Activated T-helper 17 cell treated with anti-CD3 and anti-CD28 coated beads, Interleukin-2, amount 50 U/mL, for 72 hours (primary cell): ENCODE results near the gene CACNG8. TPM values are rescaled to one million over a fixed set of nuclear protein-coding genes. Genes with fewer than 3 reads are reported as not detected.

Experiments
- ATAC-seq: fragments of 150-1000 bp; cut with Tn5 transposase; replicated peaks from 2 replicates; pipeline ENCODE4 v1.10.0; 2021; ENCODE audit warnings: mild to moderate bottlenecking, moderate library complexity
- H3K27ac Mint-ChIP-seq: one replicate; pipeline ENCODE4 v1.8.0; 2022; ENCODE audit warnings: mixed read lengths
- H3K27me3 Mint-ChIP-seq: one replicate; pipeline ENCODE4 v1.8.0; 2022; ENCODE audit warnings: mixed read lengths
- H3K36me3 Mint-ChIP-seq: one replicate; pipeline ENCODE4 v1.8.0; 2022; ENCODE audit warnings: low read depth, mild to moderate bottlenecking, mixed read lengths
- H3K4me1 Mint-ChIP-seq: one replicate; pipeline ENCODE4 v1.8.0; 2022; ENCODE audit warnings: mixed read lengths
- H3K4me3 Mint-ChIP-seq: one replicate; pipeline ENCODE4 v1.8.0; 2022; ENCODE audit warnings: mild to moderate bottlenecking, mixed read lengths
- H3K9me3 Mint-ChIP-seq: one replicate; pipeline ENCODE4 v1.8.0; 2022; ENCODE audit warnings: mixed read lengths
- total RNA-seq, 2 donors: library from RNA; stranded (reverse); gene quantifications; one replicate each; pipeline ENCODE4 v1.2.3, GENCODE V29; 2022

The CACNG8 gene
- total RNA-seq, 2 donors from 2014 or later, result 0.05 TPM; not detected in 1

DNA sequence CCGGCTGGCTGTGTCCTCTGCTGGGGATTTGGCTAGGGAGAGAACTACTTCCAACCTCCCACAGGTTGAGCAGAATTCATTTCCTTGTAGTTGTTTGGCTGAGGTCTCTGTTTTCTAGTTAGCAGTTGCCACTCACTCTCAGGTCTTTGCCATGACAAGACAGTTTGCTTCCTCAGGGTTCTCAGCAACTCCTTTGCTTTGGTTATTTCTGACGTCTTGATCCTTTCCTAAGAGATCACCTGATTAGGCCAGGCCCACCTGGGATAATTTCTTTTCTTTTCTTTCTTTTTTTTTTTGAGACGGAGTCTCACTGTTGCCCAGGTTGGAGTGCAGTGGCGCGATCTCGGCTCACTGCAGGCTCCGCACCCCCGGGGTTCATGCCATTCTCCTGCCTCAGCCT is 9.4 kb upstream of the CACNG8 start:
- Mint-ChIP-seq H3K9me3 (no peaks in the 10 kb centered on the region), H3K27ac (no peak overlapping the region), H3K27me3 (peaks cover 30% of the 10 kb centered on the region), H3K4me1 (peaks cover under 1% of the 10 kb centered on the region), H3K36me3 (no peaks in the 10 kb centered on the region), H3K4me3 (no peak overlapping the region)
- no peak for ATAC-seq

DNA sequence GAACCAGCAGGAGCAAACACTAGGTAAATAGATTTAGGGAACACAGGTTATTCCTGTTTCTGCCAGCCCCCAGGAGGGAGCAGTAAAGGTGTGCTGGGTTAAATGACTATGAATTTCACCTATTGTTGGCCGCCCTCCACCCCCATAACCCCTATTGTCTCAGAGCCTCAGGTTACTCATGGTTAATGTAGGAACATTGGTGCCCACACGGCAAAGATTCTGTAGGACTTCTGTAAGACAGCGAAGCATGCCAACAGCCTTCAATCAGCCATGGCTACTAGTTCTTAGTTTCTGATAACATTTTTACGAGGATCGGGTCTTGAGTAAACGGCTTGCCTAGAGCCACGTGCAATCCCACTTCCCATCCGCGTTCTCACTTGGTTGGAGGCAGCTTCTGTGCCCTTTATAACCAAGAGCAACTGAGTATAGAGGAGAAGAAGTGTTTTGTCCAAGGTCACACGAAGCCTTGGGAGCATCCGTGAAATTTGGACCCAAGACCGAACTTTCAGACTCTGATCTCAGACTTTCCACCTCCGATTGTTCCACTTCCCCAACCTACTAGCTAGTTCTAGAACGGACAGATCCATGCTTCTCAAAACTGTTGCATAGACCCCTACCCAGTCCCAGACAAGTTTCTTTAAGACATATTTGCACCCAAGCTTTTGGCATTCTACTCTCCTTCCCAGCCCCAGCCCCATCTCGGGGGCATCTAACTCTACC is 5.1 kb upstream of the CACNG8 start:
- Mint-ChIP-seq H3K27ac (no peak overlapping the region), H3K36me3 (no peaks in the 10 kb centered on the region), H3K27me3 (peaks cover 54% of the 10 kb centered on the region), H3K9me3 (no peaks in the 10 kb centered on the region), H3K4me1 (peaks cover 6% of the 10 kb centered on the region), H3K4me3 (no peak overlapping the region)
- no peak for ATAC-seq

DNA sequence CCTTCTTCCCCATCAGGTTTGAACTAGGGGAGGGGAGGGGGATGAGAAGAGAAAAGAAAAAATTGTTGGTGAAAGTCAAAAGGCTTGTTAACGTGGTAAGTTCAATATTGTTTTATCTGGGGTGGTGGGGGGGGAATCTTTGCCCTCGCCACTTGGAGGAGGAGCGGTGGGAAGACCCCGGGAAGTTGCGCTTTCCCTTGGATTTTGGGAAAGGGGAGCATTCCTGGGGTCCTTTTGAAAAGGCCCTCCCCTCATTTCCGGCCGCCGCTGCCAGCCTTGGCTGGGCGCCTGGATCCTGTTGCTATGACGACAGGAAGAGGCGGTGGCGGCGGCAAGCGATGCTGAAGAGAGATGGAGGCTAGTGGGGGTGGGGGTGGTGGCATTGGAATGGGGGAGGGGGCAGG is 4.6 kb upstream of the CACNG8 start:
- Mint-ChIP-seq H3K36me3 (no peaks in the 10 kb centered on the region), H3K27me3 (peaks cover 54% of the 10 kb centered on the region), H3K4me3 (no peak overlapping the region), H3K27ac (no peak overlapping the region), H3K4me1 (peaks cover 6% of the 10 kb centered on the region), H3K9me3 (no peaks in the 10 kb centered on the region)
- no peak for ATAC-seq

DNA sequence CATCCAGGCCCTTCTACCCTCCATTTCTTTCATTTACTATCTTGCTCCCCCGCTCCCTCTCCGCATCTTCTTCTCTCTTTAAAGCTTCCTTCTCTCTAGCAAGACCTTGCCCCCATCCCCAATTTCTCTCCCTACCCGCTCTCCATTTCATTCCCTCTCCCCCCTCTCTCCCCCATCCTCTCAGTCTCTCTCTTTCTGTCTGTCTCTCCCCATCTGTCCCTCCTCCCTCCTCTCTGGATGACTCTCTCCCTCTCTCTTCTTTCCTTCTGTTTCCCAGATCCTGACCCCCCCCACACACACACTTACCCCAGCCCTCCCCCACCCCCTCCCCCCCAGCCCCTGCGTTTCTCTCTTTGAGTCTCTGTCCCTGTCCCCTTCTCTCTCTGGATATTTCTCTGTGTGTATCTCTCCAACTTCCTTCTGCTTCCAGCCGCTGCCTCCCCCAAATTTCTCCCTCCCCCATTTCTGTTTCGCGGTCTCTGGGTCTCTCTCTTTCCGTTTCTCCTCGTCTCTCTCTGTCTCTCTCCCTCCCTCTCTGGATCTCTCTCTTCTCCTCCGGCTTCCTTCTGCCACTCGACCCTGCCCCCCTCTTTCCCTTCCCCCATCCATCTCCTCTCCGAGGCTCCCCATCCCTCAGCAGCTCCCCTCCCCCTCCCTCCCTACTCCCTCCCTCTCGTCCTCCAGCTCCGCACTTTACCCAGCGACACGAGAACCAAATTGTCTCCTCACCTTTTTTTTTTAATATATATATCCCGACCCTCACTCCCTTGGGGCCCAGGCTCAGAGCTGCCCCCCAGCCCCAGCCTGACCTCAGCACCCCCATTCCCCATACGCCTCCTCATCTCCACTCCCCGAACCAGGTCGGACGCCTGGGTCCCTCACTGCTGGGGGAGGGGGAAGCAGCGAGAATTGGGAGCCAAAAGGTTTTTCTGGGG is 3.6 kb upstream of the CACNG8 start:
- ATAC-seq, result no peak
- H3K4me1 Mint-ChIP-seq, result peaks cover 8% of the 10 kb centered on the region
- peaks cover under 1% of the 10 kb centered on the region for H3K36me3 Mint-ChIP-seq
- peaks cover 62% of the 10 kb centered on the region for H3K27me3 Mint-ChIP-seq
- H3K27ac Mint-ChIP-seq, result no peak overlapping the region
- H3K9me3 Mint-ChIP-seq, result no peaks in the 10 kb centered on the region
- H3K4me3 Mint-ChIP-seq, result no peak overlapping the region

DNA sequence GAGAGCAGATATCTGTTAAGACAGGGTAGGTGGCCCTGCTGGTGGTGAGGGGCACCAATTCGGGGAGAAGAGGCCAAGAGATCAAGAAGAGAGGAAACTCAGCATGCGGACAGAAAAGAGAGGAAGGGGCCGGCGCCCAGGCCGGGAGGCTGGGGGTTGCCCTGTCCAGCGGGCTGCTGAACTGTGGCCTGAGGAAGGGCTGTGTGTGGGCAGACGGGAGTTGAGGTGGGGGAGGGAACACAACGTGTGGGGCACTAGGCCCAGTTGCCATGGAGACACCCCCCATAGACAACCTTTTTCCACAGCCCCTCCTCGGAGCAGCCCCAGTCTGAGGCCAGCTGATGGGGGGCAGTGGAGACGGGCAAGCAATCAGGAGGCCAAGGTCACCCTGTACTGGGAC is 2.5 kb upstream of the CACNG8 start:
- Mint-ChIP-seq H3K27me3 (peaks cover 68% of the 10 kb centered on the region), H3K9me3 (no peaks in the 10 kb centered on the region), H3K4me3 (no peak overlapping the region), H3K27ac (no peak overlapping the region), H3K36me3 (peaks cover 7% of the 10 kb centered on the region), H3K4me1 (peaks cover 15% of the 10 kb centered on the region)
- no peak for ATAC-seq

DNA sequence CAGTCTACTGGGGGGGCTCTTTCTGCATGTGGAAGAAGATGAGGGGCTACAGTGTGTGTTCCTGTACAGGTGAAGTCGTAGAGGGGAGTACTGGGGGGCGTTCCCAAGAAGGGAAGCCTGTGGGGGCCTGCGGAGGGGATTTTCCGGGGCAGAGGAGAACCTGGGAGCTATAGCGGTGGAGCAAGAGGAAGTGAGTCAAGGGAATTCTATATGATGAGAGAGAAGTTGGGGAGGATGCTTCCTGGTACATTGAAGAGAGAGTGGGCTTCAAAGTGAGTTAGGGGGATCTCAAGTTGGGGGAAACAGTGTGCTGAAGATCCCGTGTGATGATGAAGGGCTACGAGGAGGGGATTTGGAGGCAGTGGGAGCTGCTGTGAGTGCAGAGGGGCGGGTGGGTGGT is 1.9 kb upstream of the CACNG8 start:
- peaks cover 70% of the 10 kb centered on the region for H3K27me3 Mint-ChIP-seq
- ATAC-seq, result no peak
- H3K4me3 Mint-ChIP-seq, result no peak overlapping the region
- H3K27ac Mint-ChIP-seq, result no peak overlapping the region
- no peaks in the 10 kb centered on the region for H3K9me3 Mint-ChIP-seq
- H3K36me3 Mint-ChIP-seq, result peaks cover 7% of the 10 kb centered on the region
- H3K4me1 Mint-ChIP-seq, result peaks cover 15% of the 10 kb centered on the region

DNA sequence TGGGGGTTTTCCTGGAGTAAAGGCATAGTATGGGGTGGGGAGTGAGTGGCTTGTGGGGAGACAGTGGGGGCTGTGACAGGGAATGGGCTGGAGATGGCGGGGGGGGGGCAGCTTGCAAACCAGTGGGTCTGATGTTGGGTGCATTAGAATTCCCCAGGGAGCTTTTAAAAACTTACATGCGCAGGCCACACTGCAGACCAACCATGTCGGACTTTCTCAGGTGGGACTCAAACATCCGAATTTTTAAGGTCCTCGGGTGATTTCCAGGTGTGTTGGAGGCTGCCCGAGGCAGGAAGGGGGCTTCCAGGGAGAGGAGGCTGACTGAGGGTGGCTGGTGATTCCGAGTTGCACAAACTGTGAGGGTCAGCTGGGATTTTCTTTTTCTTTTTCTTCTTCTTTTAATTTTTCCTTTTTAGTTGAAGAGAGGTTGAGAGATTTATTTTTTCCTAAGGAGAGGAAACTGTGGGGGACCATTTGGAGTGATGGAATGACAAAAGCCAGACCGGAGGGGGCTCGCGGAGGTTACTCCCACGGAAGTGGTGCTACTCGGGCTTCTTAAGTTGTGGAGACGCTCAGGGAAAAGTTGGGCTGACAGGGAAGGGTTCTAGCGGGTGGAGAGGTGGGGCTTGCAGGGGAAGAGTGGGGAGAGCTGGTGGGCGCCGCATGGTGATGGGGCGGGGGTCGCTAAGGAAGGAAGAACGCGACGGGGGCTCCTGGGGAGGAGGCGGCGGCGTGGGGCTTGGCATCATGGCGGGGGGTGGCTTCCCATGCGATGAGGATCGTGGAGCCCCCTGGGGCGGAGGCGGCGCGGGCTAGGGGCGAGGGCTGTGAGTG is 997 bp upstream of the CACNG8 start:
- Mint-ChIP-seq H3K4me3 (no peak overlapping the region), H3K9me3 (no peaks in the 10 kb centered on the region), H3K27me3 (peaks cover 73% of the 10 kb centered on the region), H3K36me3 (peaks cover 7% of the 10 kb centered on the region), H3K27ac (no peak overlapping the region), H3K4me1 (peaks cover 15% of the 10 kb centered on the region)
- ATAC-seq, result no peak

DNA sequence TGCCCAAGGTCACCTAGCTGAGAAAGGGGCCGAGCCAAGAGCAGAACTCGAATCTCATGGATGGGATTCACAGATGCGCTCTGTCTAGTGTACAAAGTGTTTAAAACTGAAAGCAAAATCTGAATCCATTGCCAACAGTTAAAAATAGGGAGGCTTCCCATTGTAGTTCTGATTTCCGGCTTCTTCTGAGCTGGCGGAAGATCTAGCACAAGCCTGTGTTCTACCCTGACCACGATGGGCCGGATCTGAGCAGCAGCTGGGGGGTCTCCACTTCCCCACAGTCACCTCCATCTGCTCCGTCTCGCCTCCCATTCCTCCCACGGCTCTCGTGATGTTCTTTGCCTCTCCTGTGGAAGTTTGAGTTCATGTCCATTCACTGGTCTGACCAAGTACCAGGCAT is 2.4 kb downstream of the CACNG8 start:
- Mint-ChIP-seq H3K4me1 (peaks cover 9% of the 10 kb centered on the region), H3K4me3 (no peak overlapping the region), H3K27me3 (peaks cover 58% of the 10 kb centered on the region), H3K27ac (no peak overlapping the region), H3K9me3 (no peaks in the 10 kb centered on the region), H3K36me3 (peaks cover 7% of the 10 kb centered on the region)
- no peak for ATAC-seq

DNA sequence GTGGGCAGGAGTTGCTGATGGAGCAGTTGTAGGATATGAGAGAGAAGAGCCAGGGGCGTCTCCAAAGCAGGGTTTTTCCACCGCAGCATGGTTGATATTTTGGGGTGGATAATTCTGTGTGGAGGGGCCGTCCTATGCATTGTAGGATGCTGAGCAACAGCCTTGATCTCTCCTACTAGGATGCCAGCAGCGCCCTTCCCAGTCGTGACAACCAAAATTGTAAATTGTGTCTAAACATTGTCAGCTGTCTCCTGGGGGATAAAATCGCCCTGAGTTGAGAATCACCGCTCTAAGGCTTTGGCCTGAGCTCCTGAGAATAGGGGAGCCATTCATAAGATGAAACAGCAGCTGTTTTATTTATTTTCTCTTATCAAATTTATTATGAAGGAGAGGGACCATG is 4.2 kb downstream of the CACNG8 start:
- no peak for ATAC-seq
- H3K4me3 Mint-ChIP-seq, result no peak overlapping the region
- H3K36me3 Mint-ChIP-seq, result peaks cover 7% of the 10 kb centered on the region
- H3K27me3 Mint-ChIP-seq, result peaks cover 42% of the 10 kb centered on the region
- H3K27ac Mint-ChIP-seq, result no peak overlapping the region
- peaks cover 9% of the 10 kb centered on the region for H3K4me1 Mint-ChIP-seq
- H3K9me3 Mint-ChIP-seq, result no peaks in the 10 kb centered on the region

DNA sequence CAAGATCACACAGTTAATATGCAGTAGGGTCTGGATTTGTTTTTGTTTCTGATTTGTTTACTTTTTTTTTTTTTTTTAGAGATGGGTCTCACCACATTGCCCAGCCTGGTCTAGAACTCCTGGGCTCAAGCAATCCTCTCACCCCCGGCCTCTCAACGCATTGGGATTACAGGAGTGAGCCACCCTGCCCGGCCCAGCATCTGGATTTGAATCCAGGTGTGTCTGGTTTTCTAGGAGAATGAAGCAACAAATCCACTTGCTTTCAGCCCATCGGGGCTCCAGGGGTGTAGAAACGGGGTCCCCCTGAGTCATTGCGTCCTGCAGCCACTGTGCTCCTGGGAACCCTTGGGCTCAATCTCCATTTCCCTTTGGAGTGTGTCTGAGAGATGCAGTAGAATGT is 6.6 kb downstream of the CACNG8 start:
- no peak overlapping the region for H3K27ac Mint-ChIP-seq
- ATAC-seq, result no peak
- peaks cover 4% of the 10 kb centered on the region for H3K4me1 Mint-ChIP-seq
- H3K36me3 Mint-ChIP-seq, result peaks cover 4% of the 10 kb centered on the region
- peaks cover 36% of the 10 kb centered on the region for H3K27me3 Mint-ChIP-seq
- H3K9me3 Mint-ChIP-seq, result no peaks in the 10 kb centered on the region
- no peak overlapping the region for H3K4me3 Mint-ChIP-seq

DNA sequence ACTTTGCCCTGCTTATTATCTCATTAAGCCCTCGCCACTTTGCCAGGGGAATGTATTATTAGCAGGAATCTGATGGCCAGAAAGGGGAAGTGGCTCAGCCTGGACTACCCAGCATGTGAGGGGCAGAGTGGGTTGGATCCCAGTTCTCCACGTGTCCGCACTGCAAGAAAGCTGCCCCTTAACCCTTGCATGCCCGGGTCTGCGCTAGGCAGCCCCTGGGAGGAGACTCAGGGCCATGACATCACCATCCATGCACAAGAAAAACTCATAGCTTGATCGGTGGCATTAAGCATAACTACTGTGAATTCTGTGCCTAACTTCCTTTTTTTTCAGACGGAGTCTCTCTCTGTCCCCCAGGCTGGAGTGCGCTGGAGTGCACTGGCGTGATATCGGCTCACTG is 8.9 kb downstream of the CACNG8 start:
- H3K4me3 Mint-ChIP-seq, result no peak overlapping the region
- H3K4me1 Mint-ChIP-seq, result no peaks in the 10 kb centered on the region
- no peaks in the 10 kb centered on the region for H3K36me3 Mint-ChIP-seq
- no peaks in the 10 kb centered on the region for H3K9me3 Mint-ChIP-seq
- H3K27me3 Mint-ChIP-seq, result peaks cover 19% of the 10 kb centered on the region
- no peak for ATAC-seq
- H3K27ac Mint-ChIP-seq, result no peak overlapping the region

DNA sequence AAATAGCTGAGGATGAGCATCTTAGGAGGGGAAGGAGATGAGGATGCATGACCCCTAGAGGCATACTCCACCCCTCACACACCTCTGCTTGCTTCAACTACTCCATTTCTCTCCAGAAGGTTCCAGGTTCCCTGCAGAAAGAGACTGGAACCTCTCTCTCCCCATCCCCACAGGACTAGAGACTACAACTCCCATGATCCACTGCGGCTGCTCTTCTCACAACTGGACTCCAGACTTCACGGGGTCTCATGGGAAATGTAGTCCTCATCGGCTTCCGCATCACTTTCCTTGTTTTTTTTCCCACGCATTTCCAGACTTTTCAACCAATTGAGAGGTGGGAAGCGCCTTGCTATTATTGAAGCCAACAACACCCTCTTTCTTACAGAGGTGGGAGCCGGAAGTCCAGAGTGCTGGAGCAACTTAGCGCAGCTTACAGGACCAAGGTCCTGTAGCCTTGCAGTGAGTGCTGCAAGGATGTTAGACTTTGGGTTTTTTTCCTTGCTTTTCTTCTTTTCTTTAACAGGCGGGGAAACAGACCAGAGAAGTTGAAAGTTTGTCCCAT is 14.8 kb downstream of the CACNG8 start:
- Mint-ChIP-seq H3K27ac (no peak overlapping the region), H3K36me3 (peaks cover 7% of the 10 kb centered on the region), H3K4me1 (peaks cover 11% of the 10 kb centered on the region), H3K9me3 (peaks cover 8% of the 10 kb centered on the region), H3K4me3 (peak overlapping the region; percentile 49), H3K27me3 (peaks cover 34% of the 10 kb centered on the region)
- peak; percentile 83 for ATAC-seq

DNA sequence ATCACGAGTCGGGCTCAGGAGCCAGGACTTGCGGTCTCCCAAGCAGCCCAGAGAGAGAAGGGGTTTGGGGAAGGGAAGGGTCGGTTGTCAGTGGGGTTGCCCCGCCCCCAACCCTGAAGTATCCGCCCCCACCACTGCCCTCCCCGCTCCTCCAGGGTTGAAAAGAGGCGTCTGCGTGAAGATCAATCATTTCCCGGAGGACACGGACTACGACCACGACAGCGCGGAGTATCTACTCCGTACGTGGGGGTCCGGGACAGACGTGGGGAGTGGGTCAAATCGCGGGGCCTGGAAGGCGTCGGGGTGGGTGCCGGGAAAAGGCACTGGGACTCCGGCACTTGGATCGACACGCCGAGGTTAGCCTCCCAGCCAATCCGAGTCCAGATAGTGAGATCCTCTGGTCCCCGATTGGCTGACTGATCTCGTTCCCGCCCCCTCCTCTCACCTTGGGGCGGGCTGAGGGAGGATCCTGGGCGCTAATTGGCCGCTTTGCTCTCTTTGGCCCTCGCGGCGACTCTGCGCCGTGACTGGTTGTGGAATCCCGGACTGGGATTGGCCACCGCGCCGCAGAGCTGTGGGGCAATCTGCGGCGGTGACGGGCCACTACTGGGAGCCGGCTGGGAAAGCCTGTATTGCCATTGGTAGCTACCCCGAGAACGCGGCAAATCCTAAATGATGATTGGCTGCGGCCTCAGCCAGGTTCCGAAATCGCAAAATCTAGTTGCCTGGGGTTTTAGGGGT is 15.4 kb downstream of the CACNG8 start:
- Mint-ChIP-seq H3K36me3 (peaks cover 7% of the 10 kb centered on the region), H3K4me1 (peaks cover 11% of the 10 kb centered on the region), H3K4me3 (peak overlapping the region; percentile 49), H3K9me3 (peaks cover 8% of the 10 kb centered on the region), H3K27me3 (peaks cover 31% of the 10 kb centered on the region), H3K27ac (no peak overlapping the region)
- peak; percentile 37 for ATAC-seq
